Measurements from ENCODE around the gene HIVEP3.

DNA sequence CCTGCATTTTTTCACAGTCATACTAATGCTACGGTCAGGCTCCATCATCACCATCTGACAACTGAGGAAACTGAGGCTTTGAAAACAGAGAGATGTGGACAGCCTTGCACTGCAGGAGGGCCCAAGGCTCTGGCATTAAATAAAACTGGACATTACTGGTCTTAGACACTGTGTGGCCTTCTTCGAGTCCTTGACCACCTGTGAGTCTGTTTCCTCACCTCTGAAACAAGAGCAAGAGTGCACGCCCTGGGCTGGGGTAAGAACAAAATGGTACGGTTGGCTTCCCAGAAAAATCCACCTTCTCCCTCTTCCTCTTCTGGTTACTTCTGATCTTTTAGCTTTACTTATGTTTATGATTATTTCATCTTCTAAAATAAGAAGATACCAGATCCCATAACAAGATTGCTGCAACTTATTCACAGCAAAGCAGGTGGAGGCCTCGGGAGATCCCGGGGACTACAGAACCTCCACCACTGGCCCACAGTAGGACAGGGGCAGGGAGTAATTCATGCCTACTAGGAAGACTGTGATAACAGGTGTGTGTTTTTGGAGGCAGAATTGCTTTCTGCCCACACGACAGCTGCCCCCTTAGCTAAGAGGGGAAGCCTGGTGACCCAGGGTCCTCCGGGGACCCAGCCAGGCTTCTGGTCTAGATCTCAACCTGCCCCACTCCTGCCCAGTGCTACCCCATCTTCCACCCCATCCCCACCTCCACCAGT lies 277.8 kb downstream of the HIVEP3 start:
- no peak for TF ChIP-seq CTCF (IDR thresholded peaks at IDR 0.05)
- no peak for TF ChIP-seq EZH2 (IDR thresholded peaks at IDR 0.05; ENCODE audit: borderline replicate concordance, insufficient read depth, low read depth, low read length, poor library complexity, severe bottlenecking)
